ENCODE results near the gene CEP192. TPM values are rescaled to one million over a fixed set of nuclear protein-coding genes. Genes with fewer than 3 reads are reported as not detected.

CEP192 gene
- total and polyA plus RNA-seq, 2 of the 13 experiments (the other 11 are each of a cell fraction or from before 2014, with no cell fraction given): 15.3 to 24.7 TPM

DNA sequence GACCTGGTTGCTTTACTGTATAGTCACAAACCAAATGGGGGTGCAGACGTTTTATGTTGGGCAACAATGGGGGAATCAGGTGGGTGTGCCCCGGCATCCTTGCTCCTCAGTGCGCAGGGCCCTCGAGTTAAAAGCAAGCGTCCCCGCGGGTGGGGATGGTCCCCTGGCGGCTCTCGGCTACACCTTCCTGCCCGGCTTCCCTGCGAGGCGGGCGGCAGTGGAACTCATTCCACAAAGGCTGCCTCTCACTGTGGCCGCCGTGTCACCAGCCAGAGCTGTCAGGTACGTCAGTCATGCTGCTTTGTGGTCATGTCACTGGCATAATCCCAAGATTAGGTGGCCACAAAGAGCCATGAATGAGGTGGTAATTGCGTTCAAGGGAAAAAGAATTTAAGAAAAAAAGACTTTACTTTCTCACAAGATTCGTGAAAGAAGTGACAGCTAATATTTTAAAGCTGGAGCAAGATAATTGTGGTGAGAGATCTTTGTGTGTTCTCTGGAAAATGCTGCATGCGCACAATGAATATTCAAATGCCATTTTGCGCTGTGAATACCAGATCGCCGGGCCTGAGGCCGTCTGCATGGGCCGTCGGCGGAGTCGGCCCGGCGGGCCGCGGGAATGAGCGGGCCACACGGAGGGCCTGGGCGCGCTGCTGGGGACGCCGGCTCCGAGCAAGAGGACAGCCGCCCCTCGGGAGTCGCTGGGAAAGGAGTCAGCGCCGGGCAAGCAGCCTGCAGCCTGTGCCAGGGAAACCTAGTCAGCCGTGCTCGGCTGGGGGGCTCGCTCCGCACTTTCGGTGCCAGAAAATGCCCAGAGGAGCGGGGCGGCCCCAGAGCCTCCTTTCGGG is 145.1 kb downstream of the CEP192 start (continued):
- TF ChIP-seq, protein P1, sequence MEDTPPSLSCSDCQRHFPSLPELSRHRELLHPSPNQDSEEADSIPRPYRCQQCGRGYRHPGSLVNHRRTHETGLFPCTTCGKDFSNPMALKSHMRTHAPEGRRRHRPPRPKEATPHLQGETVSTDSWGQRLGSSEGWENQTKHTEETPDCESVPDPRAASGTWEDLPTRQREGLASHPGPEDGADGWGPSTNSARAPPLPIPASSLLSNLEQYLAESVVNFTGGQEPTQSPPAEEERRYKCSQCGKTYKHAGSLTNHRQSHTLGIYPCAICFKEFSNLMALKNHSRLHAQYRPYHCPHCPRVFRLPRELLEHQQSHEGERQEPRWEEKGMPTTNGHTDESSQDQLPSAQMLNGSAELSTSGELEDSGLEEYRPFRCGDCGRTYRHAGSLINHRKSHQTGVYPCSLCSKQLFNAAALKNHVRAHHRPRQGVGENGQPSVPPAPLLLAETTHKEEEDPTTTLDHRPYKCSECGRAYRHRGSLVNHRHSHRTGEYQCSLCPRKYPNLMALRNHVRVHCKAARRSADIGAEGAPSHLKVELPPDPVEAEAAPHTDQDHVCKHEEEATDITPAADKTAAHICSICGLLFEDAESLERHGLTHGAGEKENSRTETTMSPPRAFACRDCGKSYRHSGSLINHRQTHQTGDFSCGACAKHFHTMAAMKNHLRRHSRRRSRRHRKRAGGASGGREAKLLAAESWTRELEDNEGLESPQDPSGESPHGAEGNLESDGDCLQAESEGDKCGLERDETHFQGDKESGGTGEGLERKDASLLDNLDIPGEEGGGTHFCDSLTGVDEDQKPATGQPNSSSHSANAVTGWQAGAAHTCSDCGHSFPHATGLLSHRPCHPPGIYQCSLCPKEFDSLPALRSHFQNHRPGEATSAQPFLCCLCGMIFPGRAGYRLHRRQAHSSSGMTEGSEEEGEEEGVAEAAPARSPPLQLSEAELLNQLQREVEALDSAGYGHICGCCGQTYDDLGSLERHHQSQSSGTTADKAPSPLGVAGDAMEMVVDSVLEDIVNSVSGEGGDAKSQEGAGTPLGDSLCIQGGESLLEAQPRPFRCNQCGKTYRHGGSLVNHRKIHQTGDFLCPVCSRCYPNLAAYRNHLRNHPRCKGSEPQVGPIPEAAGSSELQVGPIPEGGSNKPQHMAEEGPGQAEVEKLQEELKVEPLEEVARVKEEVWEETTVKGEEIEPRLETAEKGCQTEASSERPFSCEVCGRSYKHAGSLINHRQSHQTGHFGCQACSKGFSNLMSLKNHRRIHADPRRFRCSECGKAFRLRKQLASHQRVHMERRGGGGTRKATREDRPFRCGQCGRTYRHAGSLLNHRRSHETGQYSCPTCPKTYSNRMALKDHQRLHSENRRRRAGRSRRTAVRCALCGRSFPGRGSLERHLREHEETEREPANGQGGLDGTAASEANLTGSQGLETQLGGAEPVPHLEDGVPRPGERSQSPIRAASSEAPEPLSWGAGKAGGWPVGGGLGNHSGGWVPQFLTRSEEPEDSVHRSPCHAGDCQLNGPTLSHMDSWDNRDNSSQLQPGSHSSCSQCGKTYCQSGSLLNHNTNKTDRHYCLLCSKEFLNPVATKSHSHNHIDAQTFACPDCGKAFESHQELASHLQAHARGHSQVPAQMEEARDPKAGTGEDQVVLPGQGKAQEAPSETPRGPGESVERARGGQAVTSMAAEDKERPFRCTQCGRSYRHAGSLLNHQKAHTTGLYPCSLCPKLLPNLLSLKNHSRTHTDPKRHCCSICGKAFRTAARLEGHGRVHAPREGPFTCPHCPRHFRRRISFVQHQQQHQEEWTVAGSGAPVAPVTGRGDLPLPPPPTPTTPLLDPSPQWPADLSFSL (CRISPR knock-in tag; IDR thresholded peaks at IDR 0.05): 0 out of 2 replicates have a peak, but pooled peaks have one; percentile 30
- TF ChIP-seq KLF15 (CRISPR knock-in tag; IDR thresholded peaks at IDR 0.05; ENCODE audit: borderline replicate concordance) (0 out of 2 replicates have a peak, but pooled peaks have one; percentile 4), TBX3 (IDR thresholded peaks at IDR 0.05; ENCODE audit: borderline replicate concordance) (no peak), ZNF790 (CRISPR knock-in tag; IDR thresholded peaks at IDR 0.05; ENCODE audit: borderline replicate concordance) (peak; percentile 85), TEAD3 (CRISPR knock-in tag; optimal IDR thresholded peaks at IDR 0.05; ENCODE audit: borderline replicate concordance) (peak; percentile 18)
- TF ChIP-seq, protein P2, sequence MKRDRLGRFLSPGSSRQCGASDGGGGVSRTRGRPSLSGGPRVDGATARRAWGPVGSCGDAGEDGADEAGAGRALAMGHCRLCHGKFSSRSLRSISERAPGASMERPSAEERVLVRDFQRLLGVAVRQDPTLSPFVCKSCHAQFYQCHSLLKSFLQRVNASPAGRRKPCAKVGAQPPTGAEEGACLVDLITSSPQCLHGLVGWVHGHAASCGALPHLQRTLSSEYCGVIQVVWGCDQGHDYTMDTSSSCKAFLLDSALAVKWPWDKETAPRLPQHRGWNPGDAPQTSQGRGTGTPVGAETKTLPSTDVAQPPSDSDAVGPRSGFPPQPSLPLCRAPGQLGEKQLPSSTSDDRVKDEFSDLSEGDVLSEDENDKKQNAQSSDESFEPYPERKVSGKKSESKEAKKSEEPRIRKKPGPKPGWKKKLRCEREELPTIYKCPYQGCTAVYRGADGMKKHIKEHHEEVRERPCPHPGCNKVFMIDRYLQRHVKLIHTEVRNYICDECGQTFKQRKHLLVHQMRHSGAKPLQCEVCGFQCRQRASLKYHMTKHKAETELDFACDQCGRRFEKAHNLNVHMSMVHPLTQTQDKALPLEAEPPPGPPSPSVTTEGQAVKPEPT (CRISPR knock-in tag; IDR thresholded peaks at IDR 0.05; ENCODE audit: low read depth): peak; percentile 12; the same call in 1 of the 2 replicates

Measured in HepG2 (cell line).